NCI-H82 (cell line): ENCODE measurements around the gene RPRD1A.
A peak's percentile ranks its signal among the peaks of the same experiment; 100 is the strongest.
"Not testable (repeated sequence)": the region's sequence is repeated elsewhere in the genome, so short reads cannot be mapped to it uniquely, and the experiment has no call there.

ENCODE experiments used
- DNase-seq: peaks from one replicate; lab custom pipeline; 2025; lab: John Stamatoyannopoulos, UW

RPRD1A gene

GRCh38 chr18:36067055-36067957 is at the start of gene RPRD1A:
Gene RPRD1A, minus strand, starts transcription at chr18:36067559. Its CDS starts 155 bp downstream, at chr18:36067404.
- DNase-seq, result peak; percentile 97

DNA sequence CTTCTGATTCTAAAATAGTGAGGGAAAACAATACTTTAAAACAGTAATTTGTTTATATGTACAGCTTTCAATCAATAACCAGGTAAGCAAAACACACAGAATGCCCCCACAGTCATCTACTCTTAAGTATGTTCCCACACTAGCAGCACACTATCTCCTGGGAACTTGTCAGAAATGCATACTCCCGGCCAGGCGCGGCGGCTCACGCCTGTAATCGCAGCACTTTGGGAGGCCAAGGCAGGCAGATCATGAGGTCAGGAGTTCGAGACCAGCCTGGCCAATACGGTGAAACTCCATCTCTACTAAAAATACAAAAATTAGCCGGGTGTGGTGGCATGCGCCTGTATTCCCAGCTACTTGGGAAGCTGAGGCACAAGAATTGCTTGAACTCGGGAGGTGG is 49.4 kb upstream of the RPRD1A start:
- DNase-seq, result not testable (repeated sequence)

- no peak for DNase-seq
Observed at GRCh38 chr18:36114738-36115137, 47.4 kb upstream of the RPRD1A start.

DNA sequence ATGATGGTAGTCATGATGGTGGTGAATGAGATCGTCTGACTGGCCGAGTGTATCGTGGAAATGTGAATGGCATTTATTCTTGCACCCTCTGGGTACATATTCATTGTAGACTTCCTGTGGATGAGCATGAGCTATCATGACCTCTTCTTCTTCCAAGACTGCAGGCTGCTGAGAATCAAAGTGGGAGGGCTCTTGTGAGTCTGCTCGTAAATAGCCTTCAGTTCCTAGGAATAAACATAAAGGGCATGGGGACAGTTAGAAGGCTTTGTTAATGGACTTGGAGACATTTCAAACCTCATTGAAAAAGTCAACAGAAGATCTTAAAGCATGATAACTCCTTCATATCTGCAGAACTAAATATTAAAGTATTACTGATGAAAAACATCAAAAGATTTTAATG is 46.9 kb upstream of the RPRD1A start:
- DNase-seq, result no peak

- no peak for DNase-seq
Observed at GRCh38 chr18:36112302-36112701, 44.9 kb upstream of the RPRD1A start.

GRCh38 chr18:36109737-36110136 is 42.4 kb upstream of the RPRD1A start:
- no peak for DNase-seq

- no peak for DNase-seq
Observed at GRCh38 chr18:36108601-36109000, 41.2 kb upstream of the RPRD1A start.

GRCh38 chr18:36108196-36108595 is 40.8 kb upstream of the RPRD1A start:
- DNase-seq, result no peak

- no peak for DNase-seq
Observed at GRCh38 chr18:36107477-36107876, 40.1 kb upstream of the RPRD1A start.

- no peak for DNase-seq
Observed at GRCh38 chr18:36104749-36105148, 37.4 kb upstream of the RPRD1A start.

DNA sequence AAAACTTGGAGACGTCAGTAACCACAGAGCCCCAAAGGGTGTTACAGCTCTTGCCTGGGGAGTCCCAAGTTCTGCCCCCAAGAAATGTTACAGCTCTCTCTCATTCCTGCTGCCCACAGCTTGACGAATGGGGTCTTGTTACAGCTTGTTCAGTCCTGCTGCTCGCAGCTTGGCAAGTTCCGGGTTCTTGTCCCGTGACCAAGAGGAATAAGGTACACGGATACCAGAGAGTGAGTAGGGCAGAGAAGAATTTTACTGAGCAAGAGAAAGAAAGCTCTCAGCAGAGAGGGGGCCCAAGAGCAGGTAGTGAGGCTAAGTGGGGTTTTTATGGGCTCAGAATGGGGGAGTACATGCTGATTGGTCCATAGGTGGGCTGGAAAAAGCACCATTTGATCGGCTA is 34.6 kb upstream of the RPRD1A start:
- no peak for DNase-seq

GRCh38 chr18:36099311-36099710 is 32.0 kb upstream of the RPRD1A start:
- DNase-seq, result no peak

DNA sequence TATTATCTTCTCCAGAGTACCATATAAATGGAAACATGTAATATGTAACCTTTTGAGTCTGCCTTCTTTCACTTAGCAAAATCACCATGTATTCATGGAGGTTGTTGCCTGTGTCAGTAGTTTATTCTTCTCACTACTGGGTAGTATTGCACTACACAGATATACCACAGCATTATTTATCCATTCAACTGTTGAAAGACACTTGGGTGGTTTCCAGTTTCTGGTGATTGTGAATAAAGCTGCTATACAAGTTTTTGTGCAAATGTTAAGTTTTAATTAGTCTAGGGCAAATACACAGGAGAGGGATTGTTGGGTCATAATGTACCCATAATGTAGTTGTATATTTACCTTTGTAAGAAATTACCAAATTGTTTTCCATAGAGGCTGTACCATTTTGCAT is 29.6 kb upstream of the RPRD1A start:
- DNase-seq, result no peak

DNA sequence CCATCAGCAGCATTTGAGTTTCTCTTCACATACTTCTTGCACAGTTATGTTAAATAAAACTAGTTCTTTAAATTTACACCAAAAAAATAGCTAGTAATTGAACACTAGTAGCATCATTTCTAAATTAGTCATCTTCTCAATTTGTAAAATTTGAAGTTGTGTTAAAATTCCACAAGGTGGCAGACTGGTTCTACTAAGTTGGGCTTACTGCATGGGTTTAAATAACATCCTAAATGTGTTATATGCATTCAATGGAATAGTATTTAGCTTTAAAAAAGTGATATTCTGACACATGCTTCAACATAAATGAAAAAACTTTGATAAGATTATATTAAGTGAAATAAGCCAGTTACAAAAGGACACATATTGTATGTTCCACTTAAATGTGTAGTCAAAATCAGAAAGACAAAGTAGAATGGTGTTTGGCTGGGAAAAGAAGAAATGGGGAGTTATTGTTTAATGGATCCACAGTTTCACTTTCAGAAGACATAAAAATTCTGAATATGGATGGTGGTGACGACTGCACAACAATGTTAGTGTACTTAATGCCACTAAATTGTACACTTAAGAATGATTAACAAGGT is 28.7 kb upstream of the RPRD1A start:
- peak; percentile 67 for DNase-seq

- DNase-seq, result no peak
Observed at GRCh38 chr18:36094431-36094830, 27.1 kb upstream of the RPRD1A start.

DNA sequence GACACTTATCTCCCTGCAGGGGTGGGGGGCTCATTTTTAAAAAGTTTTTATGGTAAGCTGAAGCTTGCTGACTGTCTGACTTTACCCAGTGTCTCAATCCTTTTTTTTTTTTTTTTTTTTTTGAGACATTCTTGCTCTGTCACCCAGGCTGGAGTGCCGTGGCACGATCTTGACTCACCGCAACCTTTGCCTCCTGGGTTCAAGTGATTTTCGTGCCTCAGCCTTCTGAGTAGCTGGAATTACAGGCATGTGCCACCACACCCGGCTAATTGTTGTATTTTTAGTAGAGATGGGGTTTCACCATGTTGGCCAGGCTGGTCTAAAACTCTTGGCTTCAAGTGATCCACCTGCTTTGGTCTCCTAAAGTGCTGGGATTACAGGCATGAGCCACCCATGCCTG is 24.8 kb upstream of the RPRD1A start:
- not testable (repeated sequence) for DNase-seq

- DNase-seq, result no peak
Observed at GRCh38 chr18:36089001-36089400, 21.6 kb upstream of the RPRD1A start.

GRCh38 chr18:36088256-36088655 is 20.9 kb upstream of the RPRD1A start:
- DNase-seq, result no peak

- DNase-seq, result no peak
Observed at GRCh38 chr18:36086186-36086585, 18.8 kb upstream of the RPRD1A start.

GRCh38 chr18:36085195-36085594 is 17.8 kb upstream of the RPRD1A start:
- no peak for DNase-seq

DNA sequence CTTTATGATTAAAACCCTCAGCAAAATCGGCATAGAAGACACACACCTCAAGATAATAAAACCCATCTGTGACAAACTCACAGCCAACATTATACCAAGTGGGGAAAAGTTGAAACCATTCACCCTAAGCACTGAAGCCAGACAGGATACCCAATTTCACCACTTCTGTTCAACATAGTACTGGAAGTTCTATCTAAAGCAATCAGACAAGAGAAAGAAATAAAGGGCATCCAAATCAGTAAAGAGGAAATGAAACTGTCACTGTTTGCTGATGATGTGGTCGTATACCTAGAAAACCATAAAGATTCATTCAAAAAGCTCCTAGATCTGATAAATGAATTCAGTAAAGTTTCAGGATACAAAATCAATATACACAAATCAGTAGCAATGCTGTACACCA is 16.4 kb upstream of the RPRD1A start:
- DNase-seq, result no peak

- DNase-seq, result not testable (repeated sequence)
Observed at GRCh38 chr18:36081118-36081517, 13.8 kb upstream of the RPRD1A start.

- DNase-seq, result no peak
Observed at GRCh38 chr18:36078751-36079529, 11.6 kb upstream of the RPRD1A start.
